ENCODE results near the gene ABCC1. TPM values are rescaled to one million over a fixed set of nuclear protein-coding genes. Genes with fewer than 3 reads are reported as not detected.

The ABCC1 gene
- total and polyA plus RNA-seq, 2 donors (not counting 1 experiment from before 2014, with no cell fraction given), result 54.1 to 178 TPM

DNA sequence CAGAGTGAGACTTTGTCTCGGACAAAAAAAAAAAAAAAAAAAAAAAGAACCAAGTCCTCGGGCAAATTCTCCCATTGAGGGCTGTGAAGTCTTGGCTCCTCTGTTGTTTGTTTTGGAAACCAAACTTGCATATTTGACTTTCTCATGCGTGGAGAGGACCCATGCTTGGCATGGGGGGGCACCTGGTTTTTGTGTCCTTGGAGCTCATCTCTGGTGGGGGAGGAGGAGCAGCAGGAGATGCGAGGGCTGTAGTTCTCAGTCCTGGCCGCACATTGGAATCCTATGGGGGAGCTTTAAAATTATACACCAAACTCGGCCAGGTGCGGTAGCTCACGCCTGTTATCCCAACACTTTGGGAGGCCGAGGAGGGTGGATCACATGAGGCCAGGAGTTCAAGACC, 199.3 kb downstream of the ABCC1 start:
- no peak overlapping the region for H2AFZ ChIP-seq (ENCODE audit: low read length)
- H4K20me1 ChIP-seq (ENCODE audit: control insufficient read depth, extremely low read depth, insufficient read depth, low read length), result no peaks in the 10 kb centered on the region
- no peak overlapping the region for H3K4me3 ChIP-seq (replicated peaks in 1 of 4; ENCODE audit: control extremely low read depth in 1 of 4, insufficient read depth in 1 of 4, low read depth in 3 of 4, low read length in 4 of 4)
- H3K27me3 ChIP-seq (ENCODE audit: control insufficient read depth, insufficient read depth, low read length), result no peaks in the 10 kb centered on the region
- TF ChIP-seq, protein P1, sequence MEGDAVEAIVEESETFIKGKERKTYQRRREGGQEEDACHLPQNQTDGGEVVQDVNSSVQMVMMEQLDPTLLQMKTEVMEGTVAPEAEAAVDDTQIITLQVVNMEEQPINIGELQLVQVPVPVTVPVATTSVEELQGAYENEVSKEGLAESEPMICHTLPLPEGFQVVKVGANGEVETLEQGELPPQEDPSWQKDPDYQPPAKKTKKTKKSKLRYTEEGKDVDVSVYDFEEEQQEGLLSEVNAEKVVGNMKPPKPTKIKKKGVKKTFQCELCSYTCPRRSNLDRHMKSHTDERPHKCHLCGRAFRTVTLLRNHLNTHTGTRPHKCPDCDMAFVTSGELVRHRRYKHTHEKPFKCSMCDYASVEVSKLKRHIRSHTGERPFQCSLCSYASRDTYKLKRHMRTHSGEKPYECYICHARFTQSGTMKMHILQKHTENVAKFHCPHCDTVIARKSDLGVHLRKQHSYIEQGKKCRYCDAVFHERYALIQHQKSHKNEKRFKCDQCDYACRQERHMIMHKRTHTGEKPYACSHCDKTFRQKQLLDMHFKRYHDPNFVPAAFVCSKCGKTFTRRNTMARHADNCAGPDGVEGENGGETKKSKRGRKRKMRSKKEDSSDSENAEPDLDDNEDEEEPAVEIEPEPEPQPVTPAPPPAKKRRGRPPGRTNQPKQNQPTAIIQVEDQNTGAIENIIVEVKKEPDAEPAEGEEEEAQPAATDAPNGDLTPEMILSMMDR (conservative IDR thresholded peaks at IDR 0.05 in 1 of 2, IDR thresholded peaks at IDR 0.05 in 1 of 2; ENCODE audit: low read depth in 1 of 2, low read length in 2 of 2), result no peak
- TF ChIP-seq EZH2 (IDR thresholded peaks at IDR 0.05; ENCODE audit: low read length, missing control alignments), result no peak
- H3K9me3 ChIP-seq (ENCODE audit: control insufficient read depth, insufficient read depth, low read depth, low read length), result no peaks in the 10 kb centered on the region
- no peak overlapping the region for H3K27ac ChIP-seq (ENCODE audit: insufficient read depth, low read length)
- H3K9ac ChIP-seq (ENCODE audit: insufficient read depth, low read length), result no peak overlapping the region
- H3K4me1 ChIP-seq (ENCODE audit: control insufficient read depth, extremely low read depth, insufficient read depth, low read length), result peaks cover 7% of the 10 kb centered on the region
- DNase-seq (ENCODE audit: low read depth in 2 of 2), result peak in 1 of 2 donors; percentile 16
- no peaks in the 10 kb centered on the region for H3K79me2 ChIP-seq (ENCODE audit: control insufficient read depth, insufficient read depth, low read length)
- no peak overlapping the region for H3K4me2 ChIP-seq (ENCODE audit: extremely low read depth, insufficient read depth, low read length)
- peaks cover 13% of the 10 kb centered on the region for H3K36me3 ChIP-seq (ENCODE audit: control insufficient read depth, insufficient read depth, low read length)

DNA sequence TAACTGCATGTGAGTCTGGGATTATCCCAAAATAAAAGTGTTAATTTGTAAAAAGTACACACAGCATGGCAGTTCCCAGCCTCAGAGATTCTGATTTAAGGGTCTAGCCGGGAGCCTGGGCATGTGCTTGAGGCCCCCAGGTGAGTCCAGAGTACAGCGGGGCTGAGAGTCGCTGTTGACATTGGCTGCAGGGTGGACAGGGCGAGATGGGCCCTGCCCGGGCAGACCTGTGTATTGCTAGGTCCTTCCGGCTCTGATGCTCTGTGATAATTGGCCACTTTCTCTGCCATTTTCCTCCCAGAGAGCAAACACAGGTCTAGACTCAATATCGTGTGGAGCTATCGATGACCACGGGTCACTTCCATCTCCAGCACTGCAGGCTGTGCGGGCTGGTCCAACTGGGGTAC, 200.3 kb downstream of the ABCC1 start:
- H3K4me2 ChIP-seq (ENCODE audit: extremely low read depth, insufficient read depth, low read length), result no peak overlapping the region
- no peaks in the 10 kb centered on the region for H3K9me3 ChIP-seq (ENCODE audit: control insufficient read depth, insufficient read depth, low read depth, low read length)
- H3K79me2 ChIP-seq (ENCODE audit: control insufficient read depth, insufficient read depth, low read length), result no peaks in the 10 kb centered on the region
- H3K36me3 ChIP-seq (ENCODE audit: control insufficient read depth, insufficient read depth, low read length), result peaks cover 9% of the 10 kb centered on the region
- no peak overlapping the region for H2AFZ ChIP-seq (ENCODE audit: low read length)
- H3K27ac ChIP-seq (ENCODE audit: insufficient read depth, low read length), result no peak overlapping the region
- DNase-seq (ENCODE audit: low read depth in 2 of 2), result no peak
- peaks cover 7% of the 10 kb centered on the region for H3K4me1 ChIP-seq (ENCODE audit: control insufficient read depth, extremely low read depth, insufficient read depth, low read length)
- TF ChIP-seq EZH2 (IDR thresholded peaks at IDR 0.05; ENCODE audit: low read length, missing control alignments), result no peak
- TF ChIP-seq, protein P1 (conservative IDR thresholded peaks at IDR 0.05 in 1 of 2, IDR thresholded peaks at IDR 0.05 in 1 of 2; ENCODE audit: low read depth in 1 of 2, low read length in 2 of 2), result no peak
- H3K9ac ChIP-seq (ENCODE audit: insufficient read depth, low read length), result no peak overlapping the region
- no peak overlapping the region for H3K4me3 ChIP-seq (replicated peaks in 1 of 4; ENCODE audit: control extremely low read depth in 1 of 4, insufficient read depth in 1 of 4, low read depth in 3 of 4, low read length in 4 of 4)
- H3K27me3 ChIP-seq (ENCODE audit: control insufficient read depth, insufficient read depth, low read length), result no peaks in the 10 kb centered on the region
- no peaks in the 10 kb centered on the region for H4K20me1 ChIP-seq (ENCODE audit: control insufficient read depth, extremely low read depth, insufficient read depth, low read length)

DNA sequence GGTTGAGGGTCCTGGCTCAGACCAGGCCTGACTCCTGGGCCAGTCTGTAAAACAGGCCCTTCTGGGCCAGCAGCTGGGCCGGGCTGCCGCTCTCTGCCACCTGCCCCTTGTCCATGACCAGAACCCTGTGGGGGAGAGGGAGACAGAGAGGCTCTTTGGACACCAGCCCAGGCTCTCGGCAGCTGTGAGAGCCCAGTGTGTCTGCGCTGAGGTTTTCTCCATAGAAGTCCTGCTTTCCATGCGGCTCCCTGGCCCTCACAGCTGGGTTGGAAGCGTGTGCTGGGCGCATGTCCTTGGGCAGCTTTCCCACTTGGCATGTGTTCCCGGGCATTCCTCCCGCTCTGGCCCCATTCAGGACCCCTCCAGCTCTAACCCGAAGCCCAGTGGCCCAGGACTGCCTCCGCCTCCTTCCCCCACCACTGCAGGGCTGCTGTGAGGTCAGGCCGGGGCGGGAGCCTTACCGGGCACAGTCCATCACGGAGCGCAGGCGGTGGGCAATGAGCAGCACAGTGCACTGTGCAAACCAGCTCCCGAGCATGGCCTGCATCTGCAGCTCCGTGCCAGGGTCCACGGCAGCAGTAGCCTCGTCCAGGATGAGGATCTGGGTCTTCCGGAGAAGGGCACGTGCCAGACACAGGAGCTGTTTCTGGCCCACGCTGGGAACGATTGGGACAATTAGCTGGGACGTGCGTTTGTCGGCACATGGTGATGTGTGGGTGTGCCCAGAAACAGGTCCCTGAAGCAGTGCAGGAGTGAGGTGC, 200.9 kb downstream of the ABCC1 start:
- no peak overlapping the region for H3K9ac ChIP-seq (ENCODE audit: insufficient read depth, low read length)
- H3K27ac ChIP-seq (ENCODE audit: insufficient read depth, low read length), result no peak overlapping the region
- H3K79me2 ChIP-seq (ENCODE audit: control insufficient read depth, insufficient read depth, low read length), result no peaks in the 10 kb centered on the region
- no peaks in the 10 kb centered on the region for H4K20me1 ChIP-seq (ENCODE audit: control insufficient read depth, extremely low read depth, insufficient read depth, low read length)
- peak; percentile 63 to 95 for DNase-seq (ENCODE audit: low read depth in 2 of 2)
- peaks cover 9% of the 10 kb centered on the region for H3K36me3 ChIP-seq (ENCODE audit: control insufficient read depth, insufficient read depth, low read length)
- TF ChIP-seq, protein P1 (conservative IDR thresholded peaks at IDR 0.05 in 1 of 2, IDR thresholded peaks at IDR 0.05 in 1 of 2; ENCODE audit: low read depth in 1 of 2, low read length in 2 of 2), result no peak
- TF ChIP-seq EZH2 (IDR thresholded peaks at IDR 0.05; ENCODE audit: low read length, missing control alignments), result no peak
- H2AFZ ChIP-seq (ENCODE audit: low read length), result no peak overlapping the region
- H3K4me3 ChIP-seq (replicated peaks in 1 of 4; ENCODE audit: control extremely low read depth in 1 of 4, insufficient read depth in 1 of 4, low read depth in 3 of 4, low read length in 4 of 4), result no peak overlapping the region
- no peaks in the 10 kb centered on the region for H3K27me3 ChIP-seq (ENCODE audit: control insufficient read depth, insufficient read depth, low read length)
- peaks cover 7% of the 10 kb centered on the region for H3K4me1 ChIP-seq (ENCODE audit: control insufficient read depth, extremely low read depth, insufficient read depth, low read length)
- H3K4me2 ChIP-seq (ENCODE audit: extremely low read depth, insufficient read depth, low read length), result peak overlapping the region; percentile 26
- no peaks in the 10 kb centered on the region for H3K9me3 ChIP-seq (ENCODE audit: control insufficient read depth, insufficient read depth, low read depth, low read length)
